GM12892 (cell line): Measurements from ENCODE around the gene MBNL1.
"Not testable (repeated sequence)": the region's sequence is repeated elsewhere in the genome, so short reads cannot be mapped to it uniquely, and the experiment has no call there.

Experiments used
- DNase-seq: peaks from one replicate; pipeline ENCODE4 v3.0.0; 2011; ENCODE audit not compliant: insufficient read length
- FAIRE-seq: peaks from 2 replicates; lab custom pipeline; 2011; peaks lifted over from hg19 to GRCh38; lab: Jason Lieb, UNC
- POLR2A ChIP-seq: IDR thresholded peaks from 2 replicates; pipeline ENCODE4 v1.6.1; 2011; ENCODE audit warnings: low read depth, low read length, control low read depth
- POLR2AphosphoS5 ChIP-seq: IDR thresholded peaks from 2 replicates; pipeline ENCODE4 v1.6.1; 2011; ENCODE audit warnings: low read depth, low read length, control low read depth
- TAF1 ChIP-seq: IDR thresholded peaks from 2 replicates; pipeline ENCODE4 v1.6.1; 2011; ENCODE audit warnings: low read depth, mild to moderate bottlenecking, control low read depth, low read length, borderline replicate concordance

Gene MBNL1

DNA sequence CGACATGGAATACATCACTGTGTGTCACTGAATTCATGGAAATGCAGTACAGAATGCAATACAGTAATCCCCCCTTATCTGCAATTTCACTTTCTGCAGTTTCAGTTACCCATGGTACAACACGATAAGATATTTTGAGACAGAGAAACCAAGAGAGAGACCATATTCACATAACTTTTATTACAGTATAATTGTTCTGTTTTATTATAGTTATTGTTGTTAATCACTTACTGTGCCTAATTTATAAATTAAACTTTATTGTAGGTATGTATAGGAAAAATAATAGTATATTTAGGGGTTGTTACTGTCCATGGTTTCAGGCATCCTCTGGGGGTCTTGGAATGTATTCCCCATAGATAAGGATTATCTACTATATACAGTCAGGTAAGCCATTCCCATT, 61.8 kb downstream of the MBNL1 start:
- TF ChIP-seq POLR2AphosphoS5 (no peak), POLR2A (no peak), TAF1 (no peak)
- DNase-seq (no peak), FAIRE-seq (no peak)

DNA sequence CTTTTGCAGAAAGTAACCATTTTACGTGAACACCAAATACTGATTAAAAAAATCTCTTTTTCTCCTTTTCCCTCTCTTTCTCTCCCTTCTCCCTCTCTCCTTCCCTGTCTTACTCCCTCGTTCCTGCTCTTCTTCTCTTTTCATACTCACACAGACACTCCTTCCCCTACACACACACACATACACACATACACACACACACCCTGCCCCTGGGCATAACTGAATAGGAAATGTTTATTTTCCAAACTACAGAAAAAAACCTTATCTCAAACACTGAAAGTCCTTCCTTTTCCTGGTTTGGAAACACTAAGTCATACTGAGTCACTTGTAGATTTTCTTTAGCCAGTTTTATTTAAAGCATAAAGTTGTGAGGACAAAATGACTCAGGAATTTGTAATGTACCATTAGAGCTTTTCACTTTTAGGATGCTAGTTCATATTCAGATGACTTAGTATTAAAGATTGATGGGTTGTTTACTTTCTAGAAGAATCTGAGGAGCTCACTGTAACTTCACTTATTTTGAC, 62.4 kb downstream of the MBNL1 start:
- DNase-seq: no peak

DNA sequence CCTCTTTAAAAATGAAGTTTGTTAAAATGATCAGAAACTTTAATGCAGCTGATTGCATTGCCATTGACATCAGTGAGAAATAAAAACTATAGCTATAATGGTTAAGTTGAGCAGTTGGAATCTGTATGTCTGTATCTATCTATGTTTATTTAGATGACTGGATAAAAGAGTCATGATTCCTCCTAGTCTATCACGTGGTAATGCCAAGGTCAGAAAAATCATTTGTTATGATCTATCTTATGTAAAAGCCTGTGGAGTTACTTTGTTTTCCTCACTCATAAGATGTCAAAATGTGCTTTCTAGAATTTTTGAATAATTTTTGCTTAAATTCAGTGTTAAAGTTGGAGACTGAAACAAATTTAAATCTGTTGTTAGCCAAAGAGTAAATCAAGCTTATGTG, 63.3 kb downstream of the MBNL1 start:
- DNase-seq (no peak), FAIRE-seq (no peak)
- TF ChIP-seq POLR2AphosphoS5 (no peak), POLR2A (no peak), TAF1 (no peak)

More for the DNA sequence above, 62.4 kb downstream of the MBNL1 start:
- no peak for FAIRE-seq
- TF ChIP-seq TAF1 (no peak), POLR2AphosphoS5 (no peak), POLR2A (no peak)

- TF ChIP-seq TAF1 (no peak), POLR2AphosphoS5 (no peak), POLR2A (no peak)
- no peak for FAIRE-seq
- DNase-seq: no peak
Observed at GRCh38 chr3:152333928-152334327, 65.2 kb downstream of the MBNL1 start.

DNA sequence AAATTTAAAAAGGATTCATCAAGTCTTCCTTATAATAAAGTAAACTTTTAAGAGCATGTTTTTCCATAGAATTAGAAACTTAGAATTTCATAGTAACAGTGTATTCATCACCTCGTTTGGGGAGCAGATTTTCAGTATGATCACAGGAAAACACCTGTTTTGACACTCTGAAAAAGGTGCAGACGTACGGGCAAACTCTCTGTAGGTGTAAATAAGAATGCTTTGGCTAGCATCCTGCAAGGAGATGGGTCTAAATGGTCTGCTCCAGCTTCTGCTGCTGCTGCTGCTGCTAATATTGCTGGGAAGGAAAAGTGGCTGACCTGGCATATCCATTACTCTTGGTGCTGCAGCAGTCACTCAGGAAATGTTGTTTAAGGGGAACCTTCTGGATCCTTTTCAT, 66.0 kb downstream of the MBNL1 start:
- DNase-seq (no peak), FAIRE-seq (no peak)
- TF ChIP-seq POLR2A (no peak), TAF1 (no peak), POLR2AphosphoS5 (no peak)

DNA sequence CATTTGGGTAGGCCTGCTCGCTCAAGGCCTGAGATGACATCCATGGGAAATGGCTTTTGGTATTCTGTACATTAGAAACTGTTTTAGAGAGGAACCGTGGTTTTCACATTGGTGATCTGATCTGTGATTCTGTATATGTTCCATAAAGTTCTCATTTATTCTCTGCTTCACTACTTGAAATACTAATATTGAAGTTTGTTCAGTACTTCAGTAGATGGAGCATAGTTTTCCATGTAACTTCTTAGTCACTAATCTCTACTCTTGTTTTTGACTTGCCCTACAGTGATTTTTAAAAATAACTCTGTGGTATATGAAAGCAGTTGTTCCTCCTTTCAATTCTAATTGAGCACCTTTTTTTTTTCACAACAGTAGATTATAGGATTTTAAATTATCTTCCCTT, 66.5 kb downstream of the MBNL1 start:
- no peak for FAIRE-seq
- no peak for DNase-seq
- TF ChIP-seq POLR2AphosphoS5 (no peak; the same call in 1 of the 2 replicates), POLR2A (no peak), TAF1 (no peak)

- not testable (repeated sequence) for DNase-seq, FAIRE-seq
Observed at GRCh38 chr3:152337337-152337736, 68.6 kb downstream of the MBNL1 start.

DNA sequence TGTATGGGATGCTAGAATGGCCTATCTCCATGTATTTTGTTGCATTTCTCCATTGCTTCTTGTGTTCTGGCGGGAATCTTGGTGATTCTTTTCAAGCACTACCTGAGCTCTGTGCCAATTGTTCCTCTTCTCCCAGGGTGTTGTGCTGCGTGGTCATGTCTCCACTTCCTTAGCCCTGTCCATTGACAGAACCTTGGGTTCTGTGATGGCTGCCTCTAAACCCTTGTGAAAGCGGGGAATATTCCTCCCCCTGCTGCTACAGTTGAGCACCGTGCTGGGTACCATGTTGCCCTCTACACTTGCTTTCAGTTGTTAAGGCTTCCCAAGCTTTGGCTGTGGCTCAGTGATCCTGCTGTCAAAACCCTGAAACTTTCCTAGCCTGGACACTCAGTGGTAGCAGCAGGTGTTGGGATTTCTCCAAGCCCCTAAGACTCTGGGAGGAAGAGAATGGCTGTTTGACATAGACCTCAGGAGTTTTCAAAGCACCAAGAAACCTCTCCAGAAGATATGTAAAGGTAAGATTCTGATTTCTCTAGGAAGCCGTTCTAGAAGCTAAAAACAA, 69.5 kb downstream of the MBNL1 start:
- FAIRE-seq (no peak), DNase-seq (no peak)
- no peak for TF ChIP-seq POLR2A
- no peak for TF ChIP-seq TAF1
- no peak; the same call in 1 of the 2 replicates for TF ChIP-seq POLR2AphosphoS5

GRCh38 chr3:152339881-152340505, 71.3 kb downstream of the MBNL1 start:
- DNase-seq: no peak
- no peak for TF ChIP-seq POLR2A
- FAIRE-seq: no peak

GRCh38 chr3:152345233-152345632, 76.5 kb downstream of the MBNL1 start:
- TF ChIP-seq TAF1: no peak
- TF ChIP-seq POLR2AphosphoS5: no peak
- no peak for TF ChIP-seq POLR2A
- FAIRE-seq (no peak), DNase-seq (no peak)

DNA sequence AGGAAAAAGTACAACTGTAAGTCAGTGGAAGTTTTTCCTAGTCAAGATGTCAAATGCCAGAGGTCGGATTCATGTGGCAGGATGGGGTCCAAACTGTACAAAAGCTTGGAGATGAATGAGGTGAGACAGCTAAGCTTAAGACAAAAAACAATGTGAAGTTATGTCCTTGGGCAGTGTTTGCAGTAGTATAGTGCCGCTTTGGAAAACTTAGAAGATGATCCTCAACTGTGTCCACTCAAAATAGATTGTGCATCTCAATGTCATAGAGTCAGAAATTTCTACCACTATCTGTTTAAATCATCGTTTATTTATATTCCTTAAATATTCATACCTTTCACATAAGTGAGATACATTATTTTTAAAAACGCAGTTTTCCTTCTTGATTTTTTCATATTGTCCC, 77.3 kb downstream of the MBNL1 start:
- no peak for FAIRE-seq
- TF ChIP-seq TAF1 (no peak), POLR2A (no peak), POLR2AphosphoS5 (no peak)
- no peak for DNase-seq

DNA sequence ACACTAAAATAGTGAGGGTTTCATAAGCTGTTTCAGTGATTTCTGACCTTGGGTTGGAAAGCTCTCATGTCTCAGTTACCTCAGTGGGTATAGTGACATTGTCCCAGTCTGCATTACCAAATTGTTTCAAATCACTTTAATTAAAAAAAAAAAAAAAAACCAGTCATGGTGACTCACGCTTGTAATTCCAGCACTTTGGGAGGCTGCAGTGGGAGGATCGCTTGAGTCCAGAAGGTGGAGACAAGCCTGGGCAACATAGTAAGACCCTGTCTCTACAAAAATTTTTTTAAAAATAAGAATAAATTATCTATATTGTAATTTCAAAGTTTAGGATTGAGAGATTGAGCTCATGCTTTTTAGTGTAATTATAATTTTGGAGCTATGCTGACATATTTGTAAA, 78.0 kb downstream of the MBNL1 start:
- DNase-seq (no peak), FAIRE-seq (no peak)
- TF ChIP-seq POLR2AphosphoS5: no peak
- no peak for TF ChIP-seq TAF1
- no peak for TF ChIP-seq POLR2A

DNA sequence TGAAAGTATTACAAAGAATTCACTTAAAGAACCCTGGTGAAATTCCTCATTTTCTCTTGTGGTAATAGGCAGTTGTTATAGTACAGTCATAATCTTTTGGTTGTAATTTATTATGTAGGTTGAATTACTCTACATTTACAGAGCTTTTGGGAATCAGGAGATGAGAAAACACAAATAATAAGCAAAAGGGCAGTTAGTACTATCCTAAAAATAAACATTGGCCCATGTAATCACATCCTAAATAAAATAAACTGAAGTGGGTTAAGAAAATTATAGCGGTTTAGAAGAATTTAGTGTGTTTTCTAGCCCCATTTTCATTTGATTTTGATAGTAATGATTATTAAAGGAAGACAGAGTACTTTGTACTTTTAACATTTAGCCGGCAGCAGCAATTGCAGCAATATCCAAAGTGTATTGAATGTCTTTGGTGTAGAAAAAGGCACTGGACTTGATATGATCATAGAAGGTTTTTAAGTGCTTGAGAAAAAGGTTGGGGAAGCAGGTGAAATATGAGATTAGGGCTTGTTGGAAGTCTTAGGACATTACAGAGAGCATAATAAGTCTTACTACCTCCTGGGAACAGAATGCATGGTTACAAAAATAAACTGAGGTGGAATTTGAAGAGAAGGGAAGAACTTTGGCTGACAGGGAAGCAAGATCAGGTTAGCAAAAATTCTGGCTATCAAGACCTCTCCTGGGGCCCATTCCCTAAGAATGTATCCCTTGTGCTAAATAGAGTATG, 79.9 kb downstream of the MBNL1 start:
- no peak for TF ChIP-seq POLR2AphosphoS5
- TF ChIP-seq TAF1: no peak
- TF ChIP-seq POLR2A: no peak
- DNase-seq (no peak), FAIRE-seq (no peak)
